GM18499 (cell line): ENCODE data around the gene SMC6.

Source experiments
- ATAC-seq: cut with Tn5 transposase; IDR thresholded peaks from one replicate; pipeline ENCODE4 v1.9.1; 2021; ENCODE audit warnings: moderate number of reproducible peaks; ENCODE audit not compliant: insufficient read depth, unreplicated experiment

Gene SMC6

DNA sequence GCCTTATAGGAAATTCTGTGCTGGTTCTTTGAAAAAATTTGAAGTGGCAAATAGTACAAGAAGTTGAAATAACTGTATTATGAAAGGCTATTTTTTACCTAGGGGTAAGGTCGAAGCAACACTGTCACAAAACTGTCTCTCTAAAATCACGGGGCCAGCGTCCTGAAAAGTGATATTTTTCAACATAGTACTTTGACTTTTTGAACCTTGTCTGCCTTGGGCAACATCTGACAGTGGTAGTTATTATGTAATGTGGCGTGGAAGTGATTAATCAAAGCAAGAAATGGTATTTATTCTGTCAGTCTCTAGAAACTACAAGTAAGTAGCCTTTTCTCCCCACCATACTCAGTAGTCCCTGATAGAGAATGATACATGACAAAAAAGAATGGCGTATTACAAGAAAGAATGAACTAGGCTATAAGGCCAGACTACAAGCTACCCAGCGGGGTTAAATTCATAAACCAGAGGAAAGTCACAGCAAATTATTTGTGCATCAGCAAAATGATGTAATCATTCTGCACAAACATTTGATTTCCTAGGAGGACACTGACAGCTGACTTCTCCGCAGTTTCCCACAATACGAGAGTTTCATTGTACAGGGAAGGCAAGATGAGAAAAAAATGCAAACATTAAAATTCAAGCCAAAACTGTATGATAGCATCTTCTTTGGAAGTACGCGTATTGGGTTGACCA lies 10.2 kb upstream of the SMC6 start:
- ATAC-seq: no peak

DNA sequence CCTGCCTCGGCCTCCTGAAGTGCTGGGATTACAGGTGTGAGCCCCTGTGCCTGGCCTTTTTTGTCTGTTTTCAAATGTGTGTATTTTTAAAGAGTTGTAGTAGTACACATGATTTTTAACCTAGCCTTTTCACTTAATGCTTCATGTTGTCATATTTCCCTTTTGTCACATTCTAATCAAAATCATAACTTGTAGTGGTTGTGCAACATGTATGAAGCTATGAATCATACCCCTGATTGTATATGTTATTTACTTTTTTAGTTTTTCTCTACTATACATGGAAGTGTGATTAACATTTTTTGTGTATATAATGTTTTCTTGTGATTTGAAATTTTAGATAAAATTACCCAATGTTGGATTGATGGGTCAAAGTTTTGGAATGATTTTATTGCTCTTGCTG lies 8.8 kb upstream of the SMC6 start:
- no peak for ATAC-seq

DNA sequence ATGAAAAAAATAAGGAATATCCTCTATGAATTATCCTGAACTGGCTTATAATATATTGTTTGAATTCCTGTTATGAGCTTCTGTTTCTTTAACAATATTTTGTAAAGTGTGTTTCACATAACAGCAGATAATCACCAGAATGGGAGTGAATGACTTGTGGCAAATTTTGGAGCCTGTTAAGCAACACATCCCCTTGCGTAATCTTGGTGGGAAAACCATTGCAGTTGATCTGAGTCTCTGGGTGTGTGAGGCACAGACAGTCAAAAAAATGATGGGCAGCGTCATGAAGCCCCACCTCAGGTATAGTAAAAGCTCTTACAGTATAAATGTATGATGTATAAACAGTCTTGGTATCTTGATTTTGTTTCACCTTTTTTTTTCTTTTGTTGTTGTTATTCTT lies 6.2 kb upstream of the SMC6 start:
- no peak for ATAC-seq

DNA sequence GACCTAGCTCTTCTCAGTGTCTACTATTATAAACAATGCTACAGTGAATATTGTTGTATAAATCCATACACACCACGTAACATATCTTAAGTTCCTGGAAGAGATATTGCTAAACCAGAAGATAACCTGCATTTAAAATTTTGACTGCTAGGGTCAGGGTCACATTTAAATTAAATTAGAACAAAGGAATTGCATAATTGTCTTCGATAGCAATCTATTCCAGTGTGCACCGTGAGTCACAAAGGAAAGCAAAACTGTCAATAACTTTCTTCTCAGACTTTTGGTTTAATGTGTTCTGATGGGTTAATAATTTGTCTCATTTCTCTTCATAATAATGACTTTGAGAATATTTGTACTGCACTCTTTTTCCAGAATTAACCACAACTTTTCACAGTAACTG lies 4.5 kb upstream of the SMC6 start:
- ATAC-seq: no peak

DNA sequence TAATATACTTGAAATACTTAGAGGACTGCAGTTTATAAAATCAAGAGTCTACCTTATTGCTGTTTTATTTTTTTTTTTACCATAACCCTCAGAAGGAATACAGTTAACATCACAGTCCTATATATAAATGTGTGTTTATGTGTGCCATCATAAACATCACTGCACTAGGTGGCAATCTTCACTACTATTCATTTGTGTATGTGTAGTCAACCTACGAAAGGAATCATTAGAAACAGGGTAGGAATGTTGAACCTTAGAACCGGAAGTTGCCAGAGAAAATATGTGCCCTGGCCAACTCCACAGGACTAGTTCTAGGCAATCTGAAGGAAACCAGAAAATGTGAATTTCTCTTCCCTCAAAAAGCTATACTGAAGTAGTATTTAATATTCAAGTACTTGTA lies 3.7 kb upstream of the SMC6 start:
- ATAC-seq: no peak

DNA sequence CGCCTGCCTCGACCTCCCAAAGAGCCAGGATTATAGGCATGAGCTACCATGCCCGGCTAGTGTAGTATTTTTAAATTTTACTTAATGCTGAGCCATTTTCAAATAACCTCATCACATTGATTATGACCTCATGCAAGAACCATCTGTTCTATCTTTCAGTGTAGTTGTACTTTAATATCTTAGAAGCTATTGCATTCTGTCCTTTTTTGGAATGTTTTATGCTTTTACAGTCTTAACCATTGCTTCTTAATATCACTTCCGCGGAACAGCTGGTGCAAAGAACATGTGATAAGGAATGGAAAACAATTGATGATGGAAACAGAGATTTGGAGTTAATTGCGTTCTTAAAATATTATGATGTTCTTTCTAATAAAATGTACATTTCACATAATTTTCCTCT lies 3.1 kb upstream of the SMC6 start:
- no peak for ATAC-seq

DNA sequence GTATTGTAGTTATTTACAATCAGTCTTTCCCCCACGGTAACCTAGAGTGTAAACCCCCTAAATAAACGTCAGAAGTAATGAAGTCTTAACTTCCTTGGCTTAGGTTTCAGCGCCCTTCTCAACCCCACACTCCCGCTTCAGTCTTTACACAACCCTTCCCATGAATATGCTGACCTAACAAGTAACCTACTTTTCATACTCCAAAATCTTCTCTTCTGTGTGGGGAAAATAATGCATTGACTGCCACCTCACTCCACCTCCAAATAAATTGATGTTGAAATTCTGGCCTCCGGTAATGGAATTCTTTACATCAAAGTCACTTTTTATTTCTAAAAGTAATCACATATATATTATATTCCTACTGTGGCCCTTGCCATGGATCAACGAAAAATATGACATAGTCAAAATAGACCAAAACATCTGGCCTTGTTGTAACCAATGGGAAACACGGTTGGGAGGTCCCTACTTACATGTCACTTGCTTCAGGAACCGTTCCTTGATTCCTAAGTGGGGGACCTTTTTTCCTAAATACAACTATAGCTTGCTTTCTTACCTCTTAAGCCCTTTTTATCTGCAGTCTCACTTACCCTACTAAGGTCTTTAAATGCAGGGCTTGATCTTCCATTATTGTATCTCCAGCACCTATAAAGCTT lies 1.3 kb upstream of the SMC6 start:
- no peak for ATAC-seq

DNA sequence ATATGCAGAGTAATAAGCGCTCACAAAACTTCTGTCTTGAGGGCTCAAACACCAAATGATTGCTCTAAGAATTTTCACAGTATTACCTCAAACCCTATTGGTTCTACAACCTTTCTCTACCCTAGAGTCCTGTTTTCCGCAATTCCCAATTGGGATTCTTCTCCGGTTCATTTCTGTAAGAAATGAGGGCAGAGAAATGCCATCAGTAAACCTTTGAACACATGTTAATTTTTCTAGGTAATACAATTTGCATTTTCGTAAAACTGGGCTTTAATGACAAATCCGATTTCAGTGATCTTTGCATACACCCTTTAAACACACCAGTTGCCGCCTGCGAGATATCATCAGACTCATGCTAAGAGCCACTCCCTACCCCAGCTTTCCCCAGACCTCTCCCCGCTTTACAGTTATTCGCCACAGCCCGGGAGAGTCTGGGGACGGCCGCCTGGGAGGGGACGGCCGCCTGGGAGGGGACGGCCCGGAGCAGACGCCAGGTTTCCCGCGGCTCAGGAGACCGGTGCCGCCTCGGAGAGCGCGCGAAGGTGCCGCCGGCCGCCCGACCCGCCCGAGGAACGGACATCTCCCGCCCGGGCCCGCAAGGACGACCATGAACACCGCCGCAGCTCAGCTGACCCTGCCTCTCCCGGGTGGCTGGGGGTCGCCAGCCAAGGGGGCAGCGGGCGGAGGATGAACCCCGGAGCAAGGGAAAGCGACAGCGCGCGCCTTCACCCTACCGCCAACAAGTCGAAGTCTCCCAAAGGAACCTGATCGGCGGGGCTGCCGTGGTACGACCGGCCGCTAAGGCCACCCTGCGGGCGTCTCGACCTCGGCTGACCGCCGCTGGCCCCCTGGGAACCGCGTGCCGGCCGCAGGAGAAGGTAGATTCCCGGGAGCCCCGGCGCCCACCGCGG lies 463 bp downstream of the SMC6 start:
- peak; percentile 28 for ATAC-seq

DNA sequence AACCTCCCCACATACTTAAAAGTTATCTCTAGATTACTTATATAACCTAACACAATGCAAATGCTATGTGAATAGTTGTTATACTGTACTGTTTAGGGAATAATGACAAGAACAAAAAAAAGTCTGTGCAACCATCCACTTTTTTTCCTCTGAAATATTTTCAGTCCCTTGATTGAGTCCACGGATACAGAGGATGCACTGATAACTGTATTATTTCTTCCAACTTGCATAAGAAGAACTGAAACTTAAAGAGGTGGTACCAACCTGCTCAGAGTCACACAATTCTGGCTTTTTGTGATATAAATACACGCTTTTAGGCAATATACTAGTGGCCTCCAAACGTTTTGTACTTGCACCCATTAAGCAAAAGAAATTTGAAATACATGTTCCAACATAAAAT lies 1.4 kb downstream of the SMC6 start:
- no peak for ATAC-seq

DNA sequence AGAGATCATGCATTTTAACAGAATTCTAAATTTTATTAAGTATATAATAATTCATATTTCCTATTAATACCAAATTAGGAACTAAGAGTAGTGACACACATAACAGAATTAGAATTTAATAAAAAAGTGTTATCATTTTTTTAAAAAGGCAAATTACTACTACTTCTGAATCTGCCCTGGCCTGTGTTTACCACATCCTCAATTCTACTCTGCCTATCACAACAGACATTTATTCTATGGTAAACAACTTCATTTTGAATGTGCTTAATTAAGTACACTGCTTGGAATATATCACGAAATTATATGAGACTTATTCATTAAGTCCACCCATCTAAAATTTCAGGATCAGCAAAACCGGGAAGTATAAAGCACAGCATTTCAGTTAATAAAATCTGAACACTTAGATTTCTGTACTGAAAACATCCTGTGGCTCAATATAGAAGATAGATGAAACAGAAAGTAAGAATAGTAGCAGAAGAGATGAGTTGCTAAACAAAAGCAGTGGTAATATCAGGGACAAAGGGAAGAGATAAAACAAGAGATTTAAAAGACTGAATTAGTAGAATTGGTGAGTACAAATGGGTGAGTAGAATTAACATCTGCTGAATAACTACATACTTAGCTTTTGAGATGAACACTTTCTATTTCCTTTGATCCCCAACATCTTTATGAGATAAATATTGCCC lies 3.7 kb downstream of the SMC6 start:
- peak; percentile 28 for ATAC-seq

DNA sequence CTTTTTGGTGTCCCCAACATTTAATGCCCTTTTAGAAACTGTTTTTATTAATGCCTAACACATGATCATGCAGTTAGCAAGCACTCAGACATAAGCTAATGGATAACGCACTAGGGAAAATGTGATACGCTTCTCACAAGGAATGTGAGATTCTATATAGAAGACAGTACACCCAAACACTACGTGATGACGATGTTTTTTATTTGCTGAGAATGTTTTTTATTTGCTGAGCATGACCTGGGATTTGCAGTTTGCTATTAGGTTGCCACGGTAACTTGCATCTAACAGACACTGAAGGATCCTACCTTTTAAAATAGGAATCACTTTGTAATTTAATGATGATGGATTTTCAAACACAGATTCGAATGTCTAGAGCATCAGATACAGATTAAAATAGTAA lies 4.9 kb downstream of the SMC6 start:
- no peak for ATAC-seq

DNA sequence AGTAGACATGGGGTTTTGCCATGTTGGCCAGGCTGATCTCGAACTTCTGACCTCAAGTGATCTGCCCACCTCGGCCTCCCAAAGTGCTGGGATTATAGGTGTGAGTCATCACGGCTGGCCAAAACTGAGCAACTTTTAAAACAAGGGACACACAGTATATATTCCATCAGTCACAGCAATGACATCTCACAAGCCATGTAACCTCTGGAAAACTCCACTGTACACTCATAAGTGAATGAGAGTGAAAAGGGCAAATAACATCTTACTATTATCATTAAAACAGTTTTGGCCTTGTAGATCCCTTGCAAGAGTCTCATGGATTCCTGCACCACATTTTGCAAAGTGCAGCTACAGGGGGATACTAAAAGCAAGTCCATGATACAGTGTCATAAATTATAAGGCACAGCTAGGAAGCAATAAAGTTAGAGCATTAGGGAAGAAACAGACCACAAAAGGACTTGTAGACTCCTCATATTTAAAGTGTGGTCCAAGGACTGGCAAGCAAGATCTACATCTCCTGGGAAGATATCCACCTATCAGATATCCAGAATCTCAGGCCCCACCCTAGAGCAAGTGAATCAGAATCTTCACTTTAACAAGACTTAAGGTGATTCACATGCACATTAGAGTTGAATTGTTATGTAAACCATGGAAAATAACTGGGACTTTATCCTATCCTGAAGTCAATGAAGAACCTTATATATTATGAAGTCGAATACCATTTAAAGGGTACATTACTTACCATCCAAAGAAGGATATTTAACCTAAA lies 5.7 kb downstream of the SMC6 start:
- ATAC-seq: no peak

DNA sequence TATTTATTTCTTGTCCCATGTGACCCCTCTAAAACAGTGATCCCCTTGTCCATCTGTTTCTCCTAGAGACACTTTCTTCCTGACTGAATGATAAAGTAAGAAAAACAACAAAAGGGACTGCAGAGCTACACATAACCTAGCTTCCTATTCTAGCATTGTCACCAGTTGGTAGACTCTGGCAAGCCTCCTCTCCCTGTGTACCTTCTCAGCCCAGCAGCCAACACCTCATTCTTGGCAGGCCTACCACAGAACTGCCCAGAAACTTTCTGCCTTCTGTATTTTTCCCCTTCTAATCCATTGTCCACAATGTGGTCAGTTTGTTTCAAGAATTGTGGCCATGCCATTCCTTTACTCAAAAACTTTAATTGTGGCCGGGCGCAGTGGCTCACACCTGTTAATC lies 13.4 kb downstream of the SMC6 start:
- no peak for ATAC-seq

DNA sequence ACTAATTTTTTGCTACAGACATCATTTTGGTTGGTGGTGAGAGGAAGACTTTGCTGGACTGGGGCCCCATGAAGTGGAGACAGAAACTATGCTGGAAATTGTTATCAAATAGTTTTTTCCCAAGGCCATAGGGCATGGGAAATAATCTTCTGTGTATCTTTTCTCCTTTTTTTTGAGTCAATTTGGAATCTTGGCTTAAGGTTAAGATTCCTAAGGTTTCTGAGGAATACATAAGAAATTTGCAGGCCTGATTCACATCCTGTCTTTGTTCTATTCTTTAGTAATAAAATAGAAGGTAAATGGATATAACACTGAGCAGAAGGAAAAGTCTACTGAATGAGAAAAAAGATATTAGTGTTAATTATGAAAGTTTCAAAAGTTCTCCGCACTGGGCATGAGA lies 16.6 kb downstream of the SMC6 start:
- ATAC-seq: no peak

DNA sequence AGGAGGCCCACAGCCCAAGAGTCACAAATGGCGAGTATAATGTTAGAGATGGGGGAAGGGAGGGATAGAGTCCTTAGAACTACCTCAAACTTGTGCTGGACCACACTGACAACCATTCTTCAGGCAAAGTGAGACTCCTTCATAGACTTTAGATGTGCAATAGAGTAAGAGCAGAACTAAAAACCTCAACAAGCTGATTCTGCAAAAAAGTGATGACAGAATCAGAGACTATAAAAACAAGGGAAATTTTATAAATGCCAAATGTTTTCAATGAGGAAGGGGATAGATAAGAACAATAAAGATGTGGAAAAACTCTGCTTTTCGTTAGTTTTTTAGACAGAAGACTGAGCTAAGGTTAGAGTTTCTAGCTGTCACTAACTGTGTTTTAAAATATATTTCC lies 17.7 kb downstream of the SMC6 start:
- ATAC-seq: no peak

DNA sequence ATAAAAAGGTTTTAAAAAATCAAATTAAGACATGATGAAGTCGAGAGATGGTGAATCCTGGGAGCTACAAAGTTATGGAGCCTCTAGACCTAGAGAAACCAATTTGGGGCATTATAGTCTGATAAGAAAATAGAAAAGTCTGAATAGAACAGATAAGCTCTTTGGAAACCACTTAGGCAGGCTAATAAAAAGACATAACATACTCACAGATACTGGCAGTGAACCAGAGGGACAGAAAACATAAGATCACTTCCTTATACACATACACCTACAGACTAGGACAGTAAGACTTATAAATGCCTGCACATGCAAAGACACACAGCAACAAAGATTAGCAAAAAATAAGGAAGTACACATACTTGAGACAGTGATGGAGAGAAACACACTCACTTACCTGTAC lies 20.0 kb downstream of the SMC6 start:
- ATAC-seq: no peak

DNA sequence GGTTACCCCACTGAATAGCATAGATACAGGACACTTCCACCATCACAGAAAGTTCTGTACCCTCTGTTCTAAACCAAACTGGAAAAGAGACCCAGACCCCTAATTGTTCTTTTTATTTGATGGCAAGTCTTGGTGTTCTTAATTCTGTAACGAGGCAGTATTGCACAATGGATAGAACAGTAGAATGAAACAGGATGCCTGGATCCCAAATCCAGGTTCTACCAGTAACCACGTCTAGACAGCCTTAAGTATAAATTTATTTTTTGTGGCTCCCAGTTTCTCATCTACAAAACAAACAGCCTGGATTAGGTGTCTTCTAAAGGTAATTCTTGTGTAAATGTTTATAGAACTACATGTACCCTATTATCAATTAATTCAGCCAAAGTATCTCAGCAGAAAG lies 23.7 kb downstream of the SMC6 start:
- no peak for ATAC-seq

DNA sequence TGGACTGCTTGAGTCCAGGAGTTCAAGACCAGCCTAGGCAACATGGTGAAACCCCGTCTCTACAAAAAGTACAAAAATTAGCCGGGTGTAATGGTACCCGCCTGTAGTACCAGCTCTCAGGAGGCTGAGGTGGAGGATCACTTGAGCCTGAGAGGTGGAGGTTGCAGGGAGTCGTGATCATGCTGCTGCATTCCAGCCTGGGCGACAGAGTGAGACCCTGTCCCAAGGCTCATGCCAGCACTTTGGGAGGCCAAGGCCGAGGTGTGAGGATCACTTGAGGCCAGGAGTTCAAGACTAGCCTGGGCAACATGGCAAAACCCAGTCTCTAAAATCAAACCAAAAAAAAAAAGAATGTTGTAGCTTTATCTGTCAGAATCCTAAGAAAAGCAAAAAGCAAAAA lies 25.4 kb downstream of the SMC6 start:
- no peak for ATAC-seq

DNA sequence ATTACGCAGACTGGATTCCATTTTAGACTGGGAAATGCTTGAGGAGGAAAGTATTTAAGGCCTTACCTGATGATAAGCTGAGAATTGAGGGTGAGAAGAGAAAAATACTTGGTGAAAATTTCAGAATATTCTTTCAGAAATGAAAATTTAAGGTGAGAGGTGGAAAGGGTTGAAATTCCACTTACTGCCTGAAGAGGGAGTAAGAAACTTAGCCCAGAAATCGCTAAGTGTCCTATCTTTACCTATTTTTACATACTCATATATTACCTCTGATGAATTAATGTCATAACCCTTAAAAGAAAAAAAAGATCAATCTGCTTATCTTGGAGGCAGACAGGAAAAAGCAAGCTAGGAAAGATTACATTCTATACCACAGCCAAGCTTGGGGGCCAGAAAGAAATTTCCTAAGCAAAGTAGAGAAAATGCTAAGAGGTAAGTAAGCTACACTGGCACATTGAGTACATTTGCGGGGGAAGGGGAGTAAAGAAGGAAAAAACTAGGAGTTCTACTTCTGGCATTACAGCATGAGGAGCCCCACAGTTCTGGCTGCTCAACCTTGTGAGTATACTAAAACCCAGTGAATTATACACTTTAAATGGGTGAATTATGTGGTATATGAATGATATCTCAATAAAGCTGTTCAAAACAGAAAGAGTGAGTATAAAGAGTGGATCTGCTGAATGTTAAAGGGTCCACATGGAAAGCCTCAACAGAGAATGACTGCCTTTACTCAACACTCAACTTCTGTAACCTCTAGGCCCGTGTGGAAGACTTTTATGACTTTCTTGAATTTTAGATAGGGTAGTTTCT lies 33.8 kb downstream of the SMC6 start:
- no peak for ATAC-seq
